WI38 (cell line): ENCODE results near the gene MMP24.
"Not testable (repeated sequence)": the region's sequence is repeated elsewhere in the genome, so short reads cannot be mapped to it uniquely, and the experiment has no call there.

Experiments
- H3K4me3 ChIP-seq: 2 replicates; pipeline ENCODE4 v1.5.1; 2011; ENCODE audit warnings: low read depth, mild to moderate bottlenecking, control low read depth, low read length
- TF ChIP-seq, protein P1 (sequence below): IDR thresholded peaks from 2 replicates; pipeline ENCODE4 v1.5.1; 2012; ENCODE audit warnings: low read depth, mild to moderate bottlenecking, control low read depth, low read length

Gene MMP24

DNA sequence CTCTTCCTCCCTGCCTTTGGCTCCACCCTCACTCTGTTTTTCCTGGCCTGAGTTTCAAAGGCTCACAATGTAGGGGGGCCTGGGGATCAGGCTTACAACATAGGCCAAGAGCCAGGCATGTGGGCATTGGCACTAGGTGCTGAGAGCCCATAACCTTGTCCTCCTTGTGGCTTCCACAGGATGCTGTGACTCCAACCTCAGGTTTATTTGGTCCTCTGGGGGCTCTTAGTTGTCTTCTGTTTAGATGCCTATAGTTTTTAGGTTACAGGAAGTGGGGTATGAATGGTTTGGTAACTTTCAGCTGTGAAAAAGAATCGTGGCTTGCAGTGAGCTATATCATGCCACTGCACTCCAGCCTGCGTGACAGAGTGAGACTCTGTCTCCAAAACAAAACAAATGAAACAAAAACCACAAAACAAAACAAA lies 25.6 kb downstream of the MMP24 start:
- no peak overlapping the region for H3K4me3 ChIP-seq
- TF ChIP-seq, protein P1, sequence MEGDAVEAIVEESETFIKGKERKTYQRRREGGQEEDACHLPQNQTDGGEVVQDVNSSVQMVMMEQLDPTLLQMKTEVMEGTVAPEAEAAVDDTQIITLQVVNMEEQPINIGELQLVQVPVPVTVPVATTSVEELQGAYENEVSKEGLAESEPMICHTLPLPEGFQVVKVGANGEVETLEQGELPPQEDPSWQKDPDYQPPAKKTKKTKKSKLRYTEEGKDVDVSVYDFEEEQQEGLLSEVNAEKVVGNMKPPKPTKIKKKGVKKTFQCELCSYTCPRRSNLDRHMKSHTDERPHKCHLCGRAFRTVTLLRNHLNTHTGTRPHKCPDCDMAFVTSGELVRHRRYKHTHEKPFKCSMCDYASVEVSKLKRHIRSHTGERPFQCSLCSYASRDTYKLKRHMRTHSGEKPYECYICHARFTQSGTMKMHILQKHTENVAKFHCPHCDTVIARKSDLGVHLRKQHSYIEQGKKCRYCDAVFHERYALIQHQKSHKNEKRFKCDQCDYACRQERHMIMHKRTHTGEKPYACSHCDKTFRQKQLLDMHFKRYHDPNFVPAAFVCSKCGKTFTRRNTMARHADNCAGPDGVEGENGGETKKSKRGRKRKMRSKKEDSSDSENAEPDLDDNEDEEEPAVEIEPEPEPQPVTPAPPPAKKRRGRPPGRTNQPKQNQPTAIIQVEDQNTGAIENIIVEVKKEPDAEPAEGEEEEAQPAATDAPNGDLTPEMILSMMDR = no peak

DNA sequence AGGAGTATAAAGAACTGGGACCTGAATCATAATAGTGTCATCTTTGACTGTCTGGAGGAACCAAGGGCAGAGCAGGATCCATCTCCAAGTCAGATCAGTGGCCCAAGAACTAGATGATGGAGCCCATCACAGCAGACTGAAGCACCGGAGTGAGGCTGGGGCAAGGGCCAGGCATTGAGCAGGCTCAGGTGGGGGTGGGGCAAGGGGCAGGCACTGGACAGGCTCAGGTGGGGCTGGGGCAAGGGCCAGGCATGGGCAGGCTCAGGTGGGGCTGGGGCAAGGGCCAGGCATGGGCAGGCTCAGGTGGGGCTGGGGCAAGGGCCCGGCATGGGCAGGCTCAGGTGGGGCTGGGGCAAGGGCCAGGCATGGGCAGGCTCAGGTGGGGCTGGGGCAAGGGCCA lies 26.1 kb downstream of the MMP24 start:
- H3K4me3 ChIP-seq = not testable (repeated sequence)

DNA sequence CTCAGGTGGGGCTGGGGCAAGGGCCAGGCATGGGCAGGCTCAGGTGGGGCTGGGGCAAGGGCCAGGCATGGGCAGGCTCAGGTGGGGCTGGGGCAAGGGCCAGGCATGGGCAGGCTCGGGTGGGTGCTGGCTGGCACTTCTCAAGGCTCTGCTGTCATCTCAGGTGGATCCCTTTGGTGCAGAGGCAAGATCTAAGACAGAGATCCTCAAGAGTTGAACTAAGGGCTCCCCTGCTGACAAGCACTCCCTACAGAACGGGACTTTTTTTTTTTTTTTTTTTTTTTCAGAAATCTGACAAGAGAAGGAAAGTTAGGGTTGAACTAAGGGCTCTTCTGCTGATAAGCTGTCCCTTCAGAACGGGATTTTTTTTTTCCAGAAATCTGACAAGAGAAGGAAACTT lies 26.5 kb downstream of the MMP24 start:
- no peak overlapping the region for H3K4me3 ChIP-seq
- TF ChIP-seq, protein P1 = no peak

DNA sequence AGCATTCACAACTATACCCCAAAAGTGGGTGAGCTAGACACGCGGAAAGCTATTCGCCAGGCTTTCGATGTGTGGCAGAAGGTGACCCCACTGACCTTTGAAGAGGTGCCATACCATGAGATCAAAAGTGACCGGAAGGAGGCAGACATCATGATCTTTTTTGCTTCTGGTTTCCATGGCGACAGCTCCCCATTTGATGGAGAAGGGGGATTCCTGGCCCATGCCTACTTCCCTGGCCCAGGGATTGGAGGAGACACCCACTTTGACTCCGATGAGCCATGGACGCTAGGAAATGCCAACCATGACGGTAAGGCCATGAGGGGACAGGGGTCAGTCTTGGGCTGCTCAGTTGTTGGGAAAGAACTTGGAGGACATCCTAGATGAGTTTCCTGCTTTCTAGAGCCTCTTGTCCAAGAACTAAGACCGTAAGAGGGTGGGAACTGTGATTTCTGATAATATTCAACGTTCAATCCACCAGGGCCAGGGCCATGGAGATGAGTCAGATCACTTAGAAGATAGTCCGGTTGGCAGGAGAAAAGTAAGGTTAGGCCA lies 28.0 kb downstream of the MMP24 start:
- TF ChIP-seq, protein P1 = no peak
- H3K4me3 ChIP-seq = no peak overlapping the region

DNA sequence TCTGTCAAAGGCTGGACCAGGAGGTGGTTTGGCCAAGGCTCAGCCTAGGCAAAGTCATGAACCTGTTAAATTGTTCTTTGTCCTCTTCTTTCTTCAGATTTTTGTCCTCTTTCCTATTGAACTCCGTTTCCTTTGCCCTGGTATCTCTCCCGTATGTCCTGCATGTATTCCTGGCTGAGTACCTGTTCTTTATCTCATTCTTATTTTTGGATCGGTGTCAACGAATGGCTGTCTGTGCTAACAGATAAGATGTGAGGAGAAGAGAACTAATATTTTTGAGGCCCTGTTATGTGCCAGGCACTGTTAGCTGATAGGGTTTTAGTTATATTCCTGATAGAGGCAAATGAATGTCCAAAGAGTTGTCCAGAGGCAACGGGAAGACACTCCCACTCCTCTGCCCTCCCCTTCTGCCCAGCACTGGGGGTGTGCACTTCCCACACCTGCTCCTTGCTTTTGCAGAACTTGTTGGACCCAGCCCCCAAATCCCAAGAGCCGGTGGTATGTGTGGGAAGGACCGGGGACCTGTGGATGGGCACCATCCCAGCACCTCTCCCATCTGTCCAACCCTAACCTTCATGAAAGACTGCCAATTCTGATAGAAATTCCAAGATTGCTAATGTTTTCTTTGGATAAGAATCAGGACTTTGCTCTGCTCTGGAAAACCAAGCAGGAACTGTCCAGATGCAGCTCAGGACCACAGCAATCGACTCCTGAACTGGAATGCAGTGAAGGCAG lies 30.9 kb downstream of the MMP24 start:
- H3K4me3 ChIP-seq = no peak overlapping the region
- TF ChIP-seq, protein P1 = no peak

DNA sequence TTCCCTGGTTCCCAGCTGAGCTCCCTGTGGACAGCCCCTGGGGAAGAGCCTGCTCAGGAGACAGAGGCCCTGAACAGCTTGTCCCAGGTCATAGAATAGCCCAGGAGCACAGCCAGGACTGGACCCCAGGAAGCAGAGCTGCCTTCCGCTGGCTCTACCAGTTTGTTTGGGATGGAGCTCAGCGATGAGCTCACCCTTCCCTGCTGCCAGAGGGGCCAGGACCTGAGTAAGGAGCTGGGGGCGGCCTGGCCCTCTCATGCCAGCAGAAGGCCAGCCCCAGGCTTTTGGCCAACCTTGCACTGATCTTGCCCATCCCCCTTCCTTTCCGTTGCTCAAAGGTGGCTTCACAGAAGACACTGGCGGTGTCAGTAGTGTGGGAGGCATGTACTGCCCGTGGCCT lies 33.9 kb downstream of the MMP24 start:
- TF ChIP-seq, protein P1 = no peak

DNA sequence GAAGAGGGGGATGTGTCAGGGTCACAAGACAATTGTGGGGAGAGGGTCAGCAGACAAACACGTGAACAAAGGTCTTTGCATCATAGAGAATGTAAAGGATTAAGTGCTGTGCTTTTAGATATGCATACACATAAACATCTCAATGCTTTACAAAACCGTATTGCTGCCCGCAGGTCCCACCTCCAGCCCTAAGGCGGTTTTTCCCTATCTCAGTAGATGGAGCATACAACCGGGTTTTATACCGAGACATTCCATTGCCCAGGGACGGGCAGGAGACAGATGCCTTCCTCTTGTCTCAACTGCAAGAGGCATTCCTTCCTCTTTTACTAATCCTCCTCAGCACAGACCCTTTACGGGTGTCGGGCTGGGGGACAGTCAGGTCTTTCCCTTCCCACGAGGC lies 35.8 kb downstream of the MMP24 start:
- not testable (repeated sequence) for H3K4me3 ChIP-seq

More for the DNA sequence above, 33.9 kb downstream of the MMP24 start:
- no peak overlapping the region for H3K4me3 ChIP-seq

DNA sequence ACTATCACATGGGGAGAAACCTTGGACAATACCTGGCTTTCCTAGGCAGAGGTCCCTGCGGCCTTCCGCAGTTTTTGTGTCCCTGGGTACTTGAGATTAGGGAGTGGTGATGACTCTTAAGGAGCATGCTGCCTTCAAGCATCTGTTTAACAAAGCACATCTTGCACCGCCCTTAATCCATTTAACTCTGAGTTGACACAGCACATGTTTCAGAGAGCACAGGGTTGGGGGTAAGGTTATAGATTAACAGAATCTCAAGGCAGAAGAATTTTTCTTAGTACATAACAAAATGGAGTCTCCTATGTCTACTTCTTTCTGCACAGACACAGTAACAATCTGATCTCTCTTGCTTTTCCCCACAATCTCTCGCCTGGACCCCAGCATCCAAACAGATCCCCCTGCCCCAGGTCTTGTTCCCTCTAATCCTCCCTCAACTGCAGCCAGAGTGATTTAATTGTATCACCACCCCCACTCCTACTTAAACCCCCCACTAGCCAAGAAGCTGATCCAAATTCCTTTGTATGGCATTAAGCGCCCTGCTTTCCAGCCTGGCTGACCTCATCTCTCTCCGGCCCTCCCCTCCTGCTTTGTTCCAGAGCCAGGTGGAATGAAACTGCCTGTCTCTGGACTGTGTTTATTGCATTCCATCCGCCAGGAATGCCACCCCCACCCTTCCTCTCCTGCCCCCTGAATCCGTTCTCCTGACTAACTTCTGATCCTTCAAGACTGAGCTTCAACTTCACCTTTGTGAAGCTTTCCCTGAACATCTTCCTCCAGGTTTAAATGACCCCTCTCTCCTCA lies 36.4 kb downstream of the MMP24 start:
- H3K4me3 ChIP-seq = not testable (repeated sequence)
